Activated CD4-positive, alpha-beta T cell treated with anti-CD3 and anti-CD28 coated beads, Interleukin-2, Interleukin-4, amounts not matched to agents 100 ng/mL and 50 ng/mL, durations not matched to agents 16 hours and 8 hours (primary cell): ENCODE data around the gene TOLLIP.
"Not testable (repeated sequence)": the region's sequence is repeated elsewhere in the genome, so short reads cannot be mapped to it uniquely, and the experiment has no call there.

Source experiments
- DNase-seq: peaks from one replicate; pipeline ENCODE4 v3.0.0-alpha.2; 2020; ENCODE audit warnings: low spot score

TOLLIP gene

DNA sequence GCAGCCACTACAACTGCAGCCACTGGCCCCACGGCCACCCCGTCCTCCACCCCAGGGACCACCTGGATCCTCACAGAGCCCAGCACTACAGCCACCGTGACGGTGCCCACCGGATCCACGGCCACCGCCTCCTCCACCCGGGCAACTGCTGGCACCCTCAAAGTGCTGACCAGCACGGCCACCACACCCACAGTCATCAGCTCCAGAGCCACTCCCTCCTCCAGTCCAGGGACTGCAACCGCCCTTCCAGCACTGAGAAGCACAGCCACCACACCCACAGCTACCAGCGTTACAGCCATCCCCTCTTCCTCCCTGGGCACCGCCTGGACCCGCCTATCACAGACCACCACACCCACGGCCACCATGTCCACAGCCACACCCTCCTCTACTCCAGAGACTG is 63.1 kb downstream of the TOLLIP start:
- DNase-seq, result not testable (repeated sequence)

DNA sequence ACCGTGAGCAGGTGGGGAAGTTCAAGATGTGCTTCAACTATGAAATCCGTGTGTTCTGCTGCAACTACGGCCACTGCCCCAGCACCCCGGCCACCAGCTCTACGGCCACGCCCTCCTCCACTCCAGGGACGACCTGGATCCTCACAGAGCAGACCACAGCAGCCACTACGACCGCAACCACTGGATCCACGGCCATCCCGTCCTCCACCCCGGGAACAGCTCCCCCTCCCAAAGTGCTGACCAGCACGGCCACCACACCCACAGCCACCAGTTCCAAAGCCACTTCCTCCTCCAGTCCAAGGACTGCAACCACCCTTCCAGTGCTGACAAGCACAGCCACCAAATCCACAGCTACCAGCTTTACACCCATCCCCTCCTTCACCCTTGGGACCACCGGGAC is 63.7 kb downstream of the TOLLIP start:
- DNase-seq, result not testable (repeated sequence)

DNA sequence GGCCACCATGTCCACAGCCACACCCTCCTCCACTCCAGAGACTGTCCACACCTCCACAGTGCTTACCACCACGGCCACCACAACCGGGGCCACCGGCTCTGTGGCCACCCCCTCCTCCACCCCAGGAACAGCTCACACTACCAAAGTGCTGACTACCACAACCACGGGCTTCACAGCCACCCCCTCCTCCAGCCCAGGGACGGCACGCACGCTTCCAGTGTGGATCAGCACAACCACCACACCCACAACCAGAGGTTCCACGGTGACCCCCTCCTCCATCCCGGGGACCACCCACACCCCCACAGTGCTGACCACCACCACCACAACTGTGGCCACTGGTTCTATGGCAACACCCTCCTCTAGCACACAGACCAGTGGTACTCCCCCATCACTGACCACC is 64.9 kb downstream of the TOLLIP start:
- DNase-seq, result not testable (repeated sequence)

DNA sequence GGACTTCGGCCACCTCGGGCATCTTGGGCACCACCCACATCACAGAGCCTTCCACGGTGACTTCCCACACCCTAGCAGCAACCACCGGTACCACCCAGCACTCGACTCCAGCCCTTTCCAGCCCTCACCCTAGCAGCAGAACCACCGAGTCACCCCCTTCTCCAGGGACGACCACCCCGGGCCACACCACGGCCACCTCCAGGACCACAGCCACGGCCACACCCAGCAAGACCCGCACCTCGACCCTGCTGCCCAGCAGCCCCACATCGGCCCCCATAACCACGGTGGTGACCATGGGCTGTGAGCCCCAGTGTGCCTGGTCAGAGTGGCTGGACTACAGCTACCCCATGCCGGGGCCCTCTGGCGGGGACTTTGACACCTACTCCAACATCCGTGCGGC is 65.9 kb downstream of the TOLLIP start:
- not testable (repeated sequence) for DNase-seq

DNA sequence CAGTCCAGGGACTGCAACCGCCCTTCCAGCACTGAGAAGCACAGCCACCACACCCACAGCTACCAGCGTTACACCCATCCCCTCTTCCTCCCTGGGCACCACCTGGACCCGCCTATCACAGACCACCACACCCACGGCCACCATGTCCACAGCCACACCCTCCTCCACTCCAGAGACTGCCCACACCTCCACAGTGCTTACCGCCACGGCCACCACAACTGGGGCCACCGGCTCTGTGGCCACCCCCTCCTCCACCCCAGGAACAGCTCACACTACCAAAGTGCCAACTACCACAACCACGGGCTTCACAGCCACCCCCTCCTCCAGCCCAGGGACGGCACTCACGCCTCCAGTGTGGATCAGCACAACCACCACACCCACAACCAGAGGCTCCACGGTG is 66.7 kb downstream of the TOLLIP start:
- DNase-seq, result not testable (repeated sequence)

DNA sequence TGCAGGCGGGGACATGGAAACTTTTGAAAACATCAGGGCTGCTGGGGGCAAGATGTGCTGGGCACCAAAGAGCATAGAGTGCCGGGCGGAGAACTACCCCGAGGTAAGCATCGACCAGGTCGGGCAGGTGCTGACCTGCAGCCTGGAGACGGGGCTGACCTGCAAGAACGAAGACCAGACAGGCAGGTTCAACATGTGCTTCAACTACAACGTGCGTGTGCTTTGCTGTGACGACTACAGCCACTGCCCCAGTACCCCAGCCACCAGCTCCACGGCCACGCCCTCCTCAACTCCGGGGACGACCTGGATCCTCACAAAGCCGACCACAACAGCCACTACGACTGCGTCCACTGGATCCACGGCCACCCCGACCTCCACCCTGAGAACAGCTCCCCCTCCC is 67.1 kb downstream of the TOLLIP start:
- DNase-seq, result no peak

DNA sequence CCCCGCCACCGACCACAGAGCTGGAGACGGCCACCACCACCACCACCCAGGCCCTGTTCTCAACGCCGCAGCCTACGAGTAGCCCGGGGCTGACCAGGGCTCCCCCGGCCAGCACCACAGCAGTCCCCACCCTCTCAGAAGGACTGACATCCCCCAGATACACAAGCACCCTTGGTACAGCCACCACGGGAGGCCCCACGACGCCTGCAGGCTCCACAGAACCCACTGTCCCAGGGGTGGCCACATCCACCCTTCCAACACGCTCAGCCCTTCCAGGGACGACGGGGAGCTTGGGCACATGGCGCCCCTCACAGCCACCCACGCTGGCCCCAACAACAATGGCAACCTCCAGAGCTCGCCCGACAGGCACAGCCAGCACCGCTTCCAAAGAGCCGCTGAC is 67.7 kb downstream of the TOLLIP start:
- no peak for DNase-seq

DNA sequence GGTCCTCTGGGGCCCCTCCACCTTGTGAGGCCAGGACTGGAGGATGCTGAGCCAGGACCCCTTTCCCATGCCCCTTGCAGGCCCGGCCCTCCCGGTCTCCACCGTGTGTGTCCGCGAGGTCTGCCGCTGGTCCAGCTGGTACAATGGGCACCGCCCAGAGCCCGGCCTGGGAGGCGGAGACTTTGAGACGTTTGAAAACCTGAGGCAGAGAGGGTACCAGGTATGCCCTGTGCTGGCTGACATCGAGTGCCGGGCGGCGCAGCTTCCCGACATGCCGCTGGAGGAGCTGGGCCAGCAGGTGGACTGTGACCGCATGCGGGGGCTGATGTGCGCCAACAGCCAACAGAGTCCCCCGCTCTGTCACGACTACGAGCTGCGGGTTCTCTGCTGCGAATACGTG is 68.7 kb downstream of the TOLLIP start:
- no peak for DNase-seq

DNA sequence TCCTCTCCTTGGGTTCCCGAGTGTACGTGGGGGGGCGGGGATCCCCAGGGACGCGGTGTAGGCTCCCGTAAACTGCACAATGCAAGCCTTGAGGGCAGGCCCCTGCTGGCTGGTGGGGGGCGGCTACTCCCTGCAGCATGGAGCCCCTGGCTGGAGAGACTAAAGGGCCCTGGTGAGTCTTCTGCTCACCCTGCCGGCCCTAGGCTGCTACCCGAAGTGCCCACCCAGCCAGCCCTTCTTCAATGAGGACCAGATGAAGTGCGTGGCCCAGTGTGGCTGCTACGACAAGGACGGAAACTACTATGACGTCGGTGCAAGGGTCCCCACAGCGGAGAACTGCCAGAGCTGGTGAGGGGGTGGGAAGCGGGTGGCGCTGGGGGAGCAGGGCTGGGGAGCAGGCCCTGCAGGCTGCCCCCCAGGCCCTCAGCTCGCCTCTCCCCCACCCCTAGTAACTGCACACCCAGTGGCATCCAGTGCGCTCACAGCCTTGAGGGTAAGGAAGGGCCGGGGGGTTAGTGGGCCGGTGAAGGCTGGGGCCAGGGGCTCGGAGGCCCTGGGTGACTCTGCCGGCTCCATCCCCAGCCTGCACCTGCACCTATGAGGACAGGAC is 69.7 kb downstream of the TOLLIP start:
- DNase-seq, result no peak

DNA sequence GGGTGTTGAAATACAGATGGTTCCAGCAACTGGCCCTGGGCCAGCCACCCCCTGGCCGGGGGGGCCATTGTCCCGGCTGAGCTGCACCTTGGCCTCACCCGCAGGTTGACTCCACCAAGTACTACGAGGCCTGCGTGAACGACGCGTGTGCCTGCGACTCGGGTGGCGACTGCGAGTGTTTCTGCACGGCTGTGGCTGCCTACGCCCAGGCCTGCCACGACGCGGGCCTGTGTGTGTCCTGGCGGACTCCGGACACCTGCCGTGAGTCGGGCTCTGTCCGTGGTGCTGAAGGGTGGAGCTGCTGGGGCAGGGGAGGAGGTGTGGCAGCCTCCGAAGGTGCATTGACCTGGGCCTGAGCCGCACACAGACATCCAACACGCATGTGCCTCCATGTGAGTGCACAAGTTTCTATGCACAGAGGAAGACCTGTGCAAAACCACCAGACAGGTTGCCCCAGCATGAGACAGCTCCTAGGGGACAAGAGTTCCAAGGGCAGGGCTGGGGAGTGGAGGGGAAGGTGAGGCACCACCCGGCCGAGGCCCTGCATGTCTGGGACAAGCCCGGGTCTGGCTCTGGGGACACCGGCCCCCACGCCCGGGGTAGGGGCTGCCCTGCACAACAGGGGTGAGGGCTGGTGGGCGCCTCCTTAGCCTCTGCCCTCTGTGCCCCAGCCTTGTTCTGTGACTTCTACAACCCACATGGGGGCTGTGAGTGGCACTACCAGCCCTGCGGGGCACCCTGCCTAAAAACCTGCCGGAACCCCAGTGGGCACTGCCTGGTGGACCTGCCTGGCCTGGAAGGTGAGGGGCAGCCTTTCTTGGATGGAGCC is 70.5 kb downstream of the TOLLIP start:
- DNase-seq, result no peak

DNA sequence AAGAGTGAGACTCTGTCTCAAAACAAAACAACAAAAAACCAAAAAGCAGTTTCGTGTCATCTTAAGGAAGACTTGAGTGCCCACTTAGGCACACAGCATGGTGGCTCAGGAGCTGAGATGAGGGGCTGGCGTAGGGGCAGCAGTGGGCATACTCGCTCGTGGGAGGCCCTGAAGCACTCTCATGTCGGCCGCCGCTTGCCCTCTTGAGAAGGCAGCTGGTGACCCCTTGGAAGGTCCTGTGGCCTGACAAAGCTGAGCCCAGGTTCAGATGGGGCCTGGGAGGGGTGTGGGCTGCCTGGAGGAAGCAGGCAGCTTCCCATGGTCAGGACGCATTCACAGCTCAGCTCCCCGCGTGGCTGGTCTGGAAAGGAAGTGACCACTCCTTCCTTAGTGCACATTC is 71.6 kb downstream of the TOLLIP start:
- no peak for DNase-seq

DNA sequence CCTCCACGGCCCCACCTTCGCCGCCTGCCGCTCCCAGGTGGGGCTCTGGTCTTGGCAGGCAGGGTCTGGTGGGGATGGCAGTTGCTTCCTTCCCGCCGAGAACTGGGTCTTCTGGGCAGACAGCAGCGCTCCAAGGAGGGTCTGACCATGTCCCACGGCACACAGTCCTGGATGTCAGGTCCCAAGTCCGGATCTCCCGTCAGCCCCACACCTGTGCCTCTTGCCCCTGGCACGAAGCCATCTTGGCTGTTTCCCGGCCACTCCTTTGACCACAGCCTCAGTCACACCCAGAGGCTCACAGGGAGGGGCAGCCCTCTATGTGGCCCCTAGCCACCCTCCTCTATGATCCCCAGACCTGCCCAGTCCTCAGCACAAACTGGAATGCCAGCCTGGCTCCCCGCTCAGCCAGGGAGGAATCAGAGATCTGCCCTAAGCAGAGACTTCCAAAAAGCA is 72.3 kb downstream of the TOLLIP start:
- DNase-seq, result no peak

DNA sequence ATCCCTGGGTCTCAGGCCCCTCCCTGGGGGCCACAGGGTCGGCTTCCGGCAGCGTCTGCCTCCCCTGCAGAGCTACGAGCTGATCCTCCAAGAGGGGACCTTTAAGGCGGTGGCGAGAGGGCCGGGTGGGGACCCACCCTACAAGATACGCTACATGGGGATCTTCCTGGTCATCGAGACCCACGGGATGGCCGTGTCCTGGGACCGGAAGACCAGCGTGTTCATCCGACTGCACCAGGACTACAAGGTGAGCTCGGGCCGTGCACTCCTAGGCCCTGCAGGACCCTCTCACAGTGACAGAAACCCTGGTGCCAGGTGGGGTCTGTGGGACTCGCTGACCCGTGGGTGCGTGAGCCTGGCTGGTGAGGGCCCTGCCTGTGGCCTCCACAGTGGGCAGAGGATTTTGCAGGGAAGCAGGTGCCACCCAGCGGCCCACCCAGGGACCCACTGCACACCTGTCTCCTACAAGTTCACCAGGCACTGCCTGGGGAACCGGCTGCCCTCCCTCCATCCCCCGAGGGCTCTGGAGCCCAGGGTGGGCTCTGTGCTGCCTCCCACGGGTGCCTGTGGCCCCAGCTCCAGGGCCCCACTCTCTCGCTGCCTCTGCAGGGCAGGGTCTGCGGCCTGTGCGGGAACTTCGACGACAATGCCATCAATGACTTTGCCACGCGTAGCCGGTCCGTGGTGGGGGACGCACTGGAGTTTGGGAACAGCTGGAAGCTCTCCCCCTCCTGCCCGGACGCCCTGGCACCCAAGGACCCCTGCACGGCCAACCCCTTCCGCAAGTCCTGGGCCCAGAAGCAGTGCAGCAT is 72.9 kb downstream of the TOLLIP start:
- DNase-seq, result no peak

DNA sequence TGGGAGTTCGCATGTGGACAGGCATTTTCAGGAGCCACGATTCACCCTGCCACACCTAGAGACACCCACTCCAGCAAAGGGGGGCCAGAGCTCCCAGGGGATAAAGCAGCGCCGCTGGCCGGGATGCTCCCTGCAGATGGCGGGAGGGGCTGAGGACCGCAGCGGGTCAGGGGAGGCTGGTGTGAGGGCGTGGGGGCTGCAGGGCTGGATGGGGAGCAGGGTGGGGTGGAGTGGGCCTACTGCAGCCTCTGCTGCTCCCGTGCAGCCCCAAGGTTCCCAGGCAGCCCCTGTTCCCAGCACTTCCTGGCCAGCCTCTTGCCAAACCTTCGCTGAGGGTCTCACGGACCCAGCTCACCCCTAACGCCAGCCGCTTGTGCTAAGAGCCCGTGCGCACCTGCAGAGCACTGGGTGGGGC is 73.5 kb downstream of the TOLLIP start:
- DNase-seq, result no peak

DNA sequence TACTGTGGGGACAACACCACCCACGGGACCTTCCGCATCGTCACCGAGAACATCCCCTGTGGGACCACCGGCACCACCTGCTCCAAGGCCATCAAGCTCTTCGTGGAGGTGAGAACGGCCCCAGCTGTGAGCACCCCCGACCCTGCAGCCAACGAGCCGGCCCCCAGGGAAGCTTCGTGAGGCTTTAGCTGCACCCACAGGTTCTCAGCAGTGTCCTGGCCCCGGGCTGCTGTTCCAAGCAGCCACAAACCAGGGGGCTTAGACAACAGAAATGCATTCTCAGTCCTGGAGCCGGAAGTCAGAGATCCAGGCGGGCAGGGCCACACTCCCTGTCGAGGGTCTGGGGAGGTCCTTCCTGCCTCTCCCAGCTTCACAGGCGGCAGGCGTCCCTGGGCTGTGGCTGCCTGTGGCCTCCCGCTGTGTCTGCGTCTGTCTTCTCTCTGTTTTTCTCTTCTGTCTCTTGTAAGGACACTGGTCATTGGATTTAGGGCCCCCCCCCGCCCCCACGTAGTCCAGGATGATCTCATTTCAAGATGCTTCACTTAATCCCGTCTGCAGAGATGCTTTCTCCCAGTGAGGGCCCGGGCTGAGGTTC is 74.0 kb downstream of the TOLLIP start:
- no peak for DNase-seq

DNA sequence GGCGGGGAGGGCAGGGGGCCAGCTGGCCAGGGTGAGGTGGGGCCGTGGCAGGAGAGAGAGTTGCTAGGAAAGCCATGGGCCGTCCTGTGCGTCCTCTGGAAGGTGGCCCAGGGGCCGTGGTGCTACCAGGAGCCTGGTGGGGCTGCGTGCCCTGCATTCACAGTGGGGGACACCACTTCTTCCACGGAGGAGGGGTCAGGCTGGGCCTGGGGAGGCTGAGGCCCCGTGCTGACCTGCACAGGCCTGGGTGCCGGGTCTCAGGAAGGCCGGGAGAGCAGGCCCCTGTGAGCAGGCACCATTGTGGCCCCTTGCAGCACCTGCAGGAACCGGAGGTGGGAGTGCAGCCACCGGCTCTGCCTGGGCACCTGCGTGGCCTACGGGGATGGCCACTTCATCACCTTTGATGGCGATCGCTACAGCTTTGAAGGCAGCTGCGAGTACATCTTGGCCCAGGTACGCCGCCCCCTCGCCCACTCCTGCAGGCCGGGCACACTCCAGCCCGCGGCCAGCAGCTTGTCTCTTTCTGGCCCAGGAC is 74.6 kb downstream of the TOLLIP start:
- no peak for DNase-seq

DNA sequence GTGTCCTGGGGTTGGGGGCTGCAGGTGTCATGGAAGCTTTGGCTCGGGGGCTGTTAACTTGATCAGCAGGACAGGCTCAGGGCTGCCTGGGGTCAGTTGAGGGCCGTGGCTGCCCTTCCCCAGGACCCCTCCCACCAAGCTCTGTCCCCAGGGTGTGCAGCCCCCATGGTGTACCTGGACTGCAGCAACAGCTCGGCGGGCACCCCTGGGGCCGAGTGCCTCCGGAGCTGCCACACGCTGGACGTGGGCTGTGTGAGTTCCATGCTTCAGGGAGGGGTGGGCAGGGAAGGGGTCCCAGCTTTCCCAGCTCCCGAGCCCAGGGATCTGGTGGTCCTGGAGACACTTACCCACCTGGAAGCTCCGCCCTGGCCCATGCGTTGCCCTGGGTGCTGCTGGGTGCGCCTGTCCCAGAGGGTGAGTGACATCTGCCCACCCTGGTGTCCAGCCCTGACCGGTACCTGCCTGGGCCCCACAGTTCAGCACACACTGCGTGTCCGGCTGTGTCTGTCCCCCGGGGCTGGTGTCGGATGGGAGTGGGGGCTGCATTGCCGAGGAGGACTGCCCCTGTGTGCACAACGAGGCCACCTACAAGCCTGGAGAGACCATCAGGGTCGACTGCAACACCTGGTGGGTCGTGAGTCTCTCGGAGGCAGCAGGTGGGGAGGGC is 75.2 kb downstream of the TOLLIP start:
- no peak for DNase-seq

DNA sequence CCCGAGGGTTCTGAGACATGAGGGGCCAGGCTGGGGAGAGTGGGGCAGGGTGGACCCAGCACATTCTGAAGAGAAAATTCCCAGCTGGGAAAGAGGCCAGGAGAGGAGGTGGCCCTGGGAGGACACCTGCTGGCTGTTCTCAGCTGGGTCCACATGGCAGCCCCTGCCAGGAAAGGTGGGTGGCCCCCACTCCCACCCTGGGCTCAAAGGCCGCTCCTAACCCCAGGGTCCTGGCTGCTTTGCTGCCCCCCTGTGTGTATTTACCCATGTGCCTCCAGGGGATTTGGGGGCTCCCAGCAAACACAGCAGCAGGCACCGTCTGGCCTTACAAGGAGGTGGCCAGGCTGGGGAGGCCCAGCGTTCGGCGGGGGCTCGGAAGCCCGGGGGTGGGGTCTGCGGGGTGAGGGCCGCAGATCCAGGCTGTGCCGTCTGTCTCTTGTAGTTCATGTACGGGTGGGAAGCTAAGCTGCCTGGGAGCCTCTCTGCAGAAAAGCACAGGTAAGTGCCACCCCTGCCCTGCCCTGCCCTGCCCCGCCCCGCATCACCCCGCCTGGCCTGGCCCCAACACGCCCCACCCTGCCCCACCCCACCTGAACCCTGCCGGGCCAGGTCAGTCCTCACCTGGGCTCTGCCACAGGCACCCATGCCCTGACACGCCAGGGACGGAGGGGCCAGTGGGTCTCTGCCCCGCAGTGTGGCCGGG is 75.9 kb downstream of the TOLLIP start:
- DNase-seq, result no peak

DNA sequence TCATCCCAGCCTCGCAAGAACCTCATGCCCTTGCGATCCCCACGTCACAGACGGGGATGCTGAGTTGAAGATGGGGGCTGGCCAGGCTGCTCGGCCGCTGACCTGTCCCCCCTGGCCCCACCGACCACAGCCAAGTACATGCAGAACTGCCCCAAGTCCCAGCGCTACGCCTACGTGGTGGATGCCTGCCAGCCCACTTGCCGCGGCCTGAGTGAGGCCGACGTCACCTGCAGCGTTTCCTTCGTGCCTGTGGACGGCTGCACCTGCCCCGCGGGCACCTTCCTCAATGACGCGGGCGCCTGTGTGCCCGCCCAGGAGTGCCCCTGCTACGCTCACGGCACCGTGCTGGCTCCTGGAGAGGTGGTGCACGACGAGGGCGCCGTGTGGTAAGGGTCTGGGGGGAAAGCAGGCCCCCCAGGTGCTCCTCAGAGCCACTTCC is 76.5 kb downstream of the TOLLIP start:
- no peak for DNase-seq

DNA sequence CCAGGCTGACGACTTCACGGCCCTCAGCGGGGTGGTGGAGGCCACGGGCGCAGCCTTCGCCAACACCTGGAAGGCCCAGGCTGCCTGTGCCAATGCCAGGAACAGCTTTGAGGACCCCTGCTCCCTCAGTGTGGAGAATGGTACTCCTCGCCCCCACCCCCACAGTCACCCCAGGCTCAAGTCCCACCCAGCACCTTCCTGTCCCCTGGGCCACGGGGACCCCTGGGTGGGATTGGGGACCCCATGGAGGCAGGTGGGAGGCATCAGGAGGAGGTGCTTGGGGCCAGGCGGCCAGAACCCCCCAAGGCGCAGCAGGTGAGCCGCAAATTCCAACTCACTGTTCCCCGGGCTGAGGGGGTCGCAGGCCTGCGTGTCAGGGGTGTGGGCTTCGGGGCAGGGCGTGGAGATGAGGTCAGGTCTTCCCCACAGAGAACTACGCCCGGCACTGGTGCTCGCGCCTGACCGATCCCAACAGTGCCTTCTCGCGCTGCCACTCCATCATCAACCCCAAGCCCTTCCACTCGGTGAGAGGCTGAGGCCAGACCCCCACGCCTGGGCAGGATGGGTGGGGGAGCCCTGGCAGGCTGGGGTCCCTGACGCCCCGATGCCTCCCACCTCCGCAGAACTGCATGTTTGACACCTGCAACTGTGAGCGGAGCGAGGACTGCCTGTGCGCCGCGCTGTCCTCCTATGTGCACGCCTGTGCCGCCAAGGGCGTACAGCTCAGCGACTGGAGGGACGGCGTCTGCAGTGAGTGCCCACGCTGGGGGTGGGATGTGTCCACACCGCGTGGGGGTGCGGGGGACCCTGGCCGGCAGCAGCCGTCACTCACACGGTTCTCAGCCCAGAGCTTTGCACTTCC is 77.2 kb downstream of the TOLLIP start:
- DNase-seq, result no peak
